Gastrocnemius medialis (tissue), 4 donors: ENCODE results near the gene DENND1A. TPM values are rescaled to one million over a fixed set of nuclear protein-coding genes. Genes with fewer than 3 reads are reported as not detected.

Source experiments
- ATAC-seq, 2 donors: fragments of 150-250 bp; one replicate each; pipeline ENCODE4 v1.9.1; 2016
- DNase-seq, 2 donors: peaks; one replicate each; pipeline ENCODE4 v3.0.0-alpha.2; 2019
- H3K27ac ChIP-seq, 4 donors: fragments of 200-600 bp; sonication (generic); 1 replicate in 1 of 4; 2 replicates in 3 of 4; pipeline ENCODE4 v1.5.1; 2016 to 2018; ENCODE audit warnings: mild to moderate bottlenecking in 2 of 4, moderate library complexity in 1 of 4
- H3K27me3 ChIP-seq, 3 donors: fragments of 200-600 bp; sonication (generic) in 2 of 3; 1 replicate in 1 of 3; 2 replicates in 2 of 3; pipeline versions ENCODE4 v1.5.1 to v1.6.0; 2016 to 2019; ENCODE audit warnings: mild to moderate bottlenecking in 1 of 3, moderate library complexity in 1 of 3
- H3K36me3 ChIP-seq, 2 donors: fragments of 200-600 bp; sonication (generic) in 1 of 2; one replicate each; pipeline ENCODE4 v1.5.1; 2017 to 2018
- H3K4me1 ChIP-seq, 2 donors: fragments of 200-600 bp; sonication (generic) in 1 of 2; one replicate each; pipeline ENCODE4 v1.5.1; 2016 to 2017; ENCODE audit warnings: mild to moderate bottlenecking in 2 of 2
- H3K4me3 ChIP-seq, 4 donors: fragments of 200-600 bp; sonication (generic) in 3 of 4; 1 replicate in 1 of 4; 2 replicates in 3 of 4; pipeline ENCODE4 v1.5.1; 2016 to 2019; ENCODE audit warnings: mild to moderate bottlenecking in 2 of 4
- H3K9me3 ChIP-seq, 3 donors: fragments of 200-600 bp; sonication (generic) in 2 of 3; 1 replicate in 1 of 3; 2 replicates in 2 of 3; pipeline ENCODE4 v1.5.1; 2016 to 2019
- CTCF ChIP-seq, 5 experiments: fragments of 450-650 bp in 3 of 5; fragments of 200-600 bp in 2 of 5; sonication (generic) in 2 of 5; IDR thresholded peaks in 4 of 5; conservative IDR thresholded peaks in 1 of 5; 1 replicate in 4 of 5; 2 replicates in 1 of 5; pipeline ENCODE4 v1.5.1; 2016 to 2019; ENCODE audit warnings: antibody characterized with exemption in 5 of 5, mild to moderate bottlenecking in 3 of 5, moderate library complexity in 3 of 5
- POLR2A ChIP-seq, 2 donors: fragments of 450-650 bp; IDR thresholded peaks; one replicate each; pipeline ENCODE4 v1.6.1; 2017; ENCODE audit warnings: antibody characterized with exemption in 2 of 2, mild to moderate bottlenecking in 2 of 2, moderate library complexity in 2 of 2
- in situ Hi-C, 4 donors: fragments of 200-750 bp; cut with MboI; loops; one replicate each; pipeline versions ENCODE4 v1.15.0 to v1.8.0; 2017; ENCODE audit warnings: low sequenced_read_pairs in 4 of 4
- intact Hi-C: fragments of 100-400 bp; cut with DNase I; formaldehyde crosslinking; loops from one replicate; pipeline ENCODE4 v1.15.1; 2023; ENCODE audit warnings: low total_unique reads
- total RNA-seq, 4 donors: library from RNA; depleted of rRNA; stranded (reverse); fragments of >200 nt; gene quantifications; one replicate each; pipeline versions ENCODE4 v1.1.0 to v1.2.3, GENCODE V29; 2016

The DENND1A gene
- total RNA-seq, 4 donors from 2014 or later: 14.1 to 24.6 (median 16.4) TPM

DNA sequence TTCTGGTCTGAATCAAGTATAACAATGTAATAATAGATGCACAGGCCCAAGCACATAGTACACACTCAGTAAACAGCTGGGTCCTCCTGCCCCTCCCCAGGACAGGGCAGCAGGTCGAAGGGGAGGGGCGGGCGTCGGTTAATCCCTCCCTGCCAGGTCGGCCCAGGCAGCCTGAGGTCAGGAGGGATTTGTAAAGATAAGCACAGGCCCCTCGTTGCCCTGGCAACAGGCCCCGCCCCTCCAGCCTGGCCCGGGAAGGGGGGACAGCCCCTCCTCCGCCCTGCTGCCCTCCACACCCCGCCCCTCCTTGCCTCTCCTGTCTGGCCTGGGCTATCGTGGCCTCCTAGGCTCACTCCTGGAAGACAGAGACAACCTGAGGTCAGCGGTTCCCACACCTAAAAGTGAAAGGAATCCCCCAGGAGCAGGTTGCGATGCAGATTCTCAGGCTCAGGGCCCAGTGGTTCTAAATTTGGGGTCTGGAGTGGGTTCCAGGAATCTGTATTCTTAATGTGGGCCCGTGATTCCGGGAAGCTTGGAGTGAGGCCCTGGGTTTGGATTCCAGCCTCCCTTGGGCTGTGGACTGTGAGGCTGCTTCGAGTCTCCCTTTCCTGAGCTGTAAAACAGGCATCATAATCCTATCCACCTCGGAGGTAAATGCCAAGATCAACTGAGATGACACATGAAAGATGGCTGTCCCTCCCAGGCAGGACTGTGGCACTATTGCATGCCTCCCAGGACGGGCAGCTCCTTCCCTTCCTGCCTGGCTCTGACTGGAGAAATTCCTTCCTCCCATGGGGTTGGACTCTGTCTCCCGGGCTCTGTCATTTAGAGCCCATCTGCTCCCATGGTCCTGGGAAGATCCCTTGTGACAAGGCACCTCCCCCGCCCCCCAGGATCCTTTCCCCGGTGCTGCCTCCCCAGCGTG, 569.5 kb downstream of the DENND1A start:
- Histone ChIP-seq H3K36me3 (no peaks in the 10 kb centered on the region), H3K27me3 (no peaks in the 10 kb centered on the region), H3K4me1 (no peaks in the 10 kb centered on the region), H3K9me3 (no peaks in the 10 kb centered on the region), H3K27ac (no peak overlapping the region), H3K4me3 (no peak overlapping the region)
- in situ Hi-C loops: loop anchor here in 1 of 4 donors (25.0 kb wide), 1 partner anchor 898 kb away; no protein-coding TSS in a partner anchor
- DNase-seq (no peak), ATAC-seq (peak in 1 of 2 donors; percentile 18)
- TF ChIP-seq CTCF (IDR thresholded peaks at IDR 0.05 in 4 of 5, conservative IDR thresholded peaks at IDR 0.05 in 1 of 5) (no peak), POLR2A (IDR thresholded peaks at IDR 0.05) (no peak)
- intact Hi-C loops: no loop called here

GRCh38 chr9:123359546-123359945, 570.4 kb downstream of the DENND1A start:
- H3K27me3 ChIP-seq: peaks cover 0 to 2% (median 0%) of the 10 kb centered on the region in 3 donors
- in situ Hi-C loops: loop anchor here in 2 of 4 donors (10.0 to 25.0 kb wide), 2 partner anchors 275 to 897 kb away; no protein-coding TSS in a partner anchor
- H3K4me1 ChIP-seq: no peaks in the 10 kb centered on the region
- no peak for TF ChIP-seq CTCF (IDR thresholded peaks at IDR 0.05 in 4 of 5, conservative IDR thresholded peaks at IDR 0.05 in 1 of 5)
- no peak for TF ChIP-seq POLR2A (IDR thresholded peaks at IDR 0.05)
- no peaks in the 10 kb centered on the region for H3K36me3 ChIP-seq
- no peak overlapping the region for H3K27ac ChIP-seq
- no peak overlapping the region for H3K4me3 ChIP-seq
- DNase-seq (no peak), ATAC-seq (no peak)
- intact Hi-C loops: loop anchor here (10.0 kb wide), 1 partner anchor 245 kb away; no protein-coding TSS in a partner anchor
- no peaks in the 10 kb centered on the region for H3K9me3 ChIP-seq

DNA sequence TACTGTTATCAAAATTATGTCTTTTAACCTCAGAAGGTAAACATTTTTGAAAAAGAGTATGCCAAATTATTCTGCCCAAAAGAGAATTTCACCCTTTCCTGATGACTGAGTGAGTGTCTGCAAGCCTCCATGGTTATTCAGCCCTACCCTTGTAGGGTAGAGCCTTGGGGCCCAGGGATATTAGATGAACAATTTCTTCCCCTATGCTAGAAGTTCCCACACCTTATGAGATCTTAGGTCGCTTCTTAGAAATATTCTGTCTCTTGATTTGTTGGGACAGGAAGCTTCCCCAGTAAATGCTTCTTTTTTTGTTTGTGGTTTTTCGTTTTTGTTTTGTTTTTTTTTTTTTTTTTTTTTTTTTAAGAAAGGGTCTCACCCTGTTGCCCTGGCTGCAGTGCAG, 570.8 kb downstream of the DENND1A start:
- H3K36me3 ChIP-seq: no peaks in the 10 kb centered on the region
- in situ Hi-C loops: loop anchor here in 2 of 4 donors (10.0 to 25.0 kb wide), 2 partner anchors 274 to 897 kb away; no protein-coding TSS in a partner anchor
- no peaks in the 10 kb centered on the region for H3K9me3 ChIP-seq
- DNase-seq (no peak), ATAC-seq (no peak)
- H3K4me3 ChIP-seq: no peak overlapping the region
- H3K27me3 ChIP-seq: peaks cover 0 to 2% (median 0%) of the 10 kb centered on the region in 3 donors
- intact Hi-C loops: loop anchor here (10.0 kb wide), 1 partner anchor 244 kb away; no protein-coding TSS in a partner anchor
- no peak overlapping the region for H3K27ac ChIP-seq
- peaks cover 0 to 2% of the 10 kb centered on the region in 2 donors for H3K4me1 ChIP-seq
- no peak for TF ChIP-seq CTCF (IDR thresholded peaks at IDR 0.05 in 4 of 5, conservative IDR thresholded peaks at IDR 0.05 in 1 of 5)
- no peak for TF ChIP-seq POLR2A (IDR thresholded peaks at IDR 0.05)

DNA sequence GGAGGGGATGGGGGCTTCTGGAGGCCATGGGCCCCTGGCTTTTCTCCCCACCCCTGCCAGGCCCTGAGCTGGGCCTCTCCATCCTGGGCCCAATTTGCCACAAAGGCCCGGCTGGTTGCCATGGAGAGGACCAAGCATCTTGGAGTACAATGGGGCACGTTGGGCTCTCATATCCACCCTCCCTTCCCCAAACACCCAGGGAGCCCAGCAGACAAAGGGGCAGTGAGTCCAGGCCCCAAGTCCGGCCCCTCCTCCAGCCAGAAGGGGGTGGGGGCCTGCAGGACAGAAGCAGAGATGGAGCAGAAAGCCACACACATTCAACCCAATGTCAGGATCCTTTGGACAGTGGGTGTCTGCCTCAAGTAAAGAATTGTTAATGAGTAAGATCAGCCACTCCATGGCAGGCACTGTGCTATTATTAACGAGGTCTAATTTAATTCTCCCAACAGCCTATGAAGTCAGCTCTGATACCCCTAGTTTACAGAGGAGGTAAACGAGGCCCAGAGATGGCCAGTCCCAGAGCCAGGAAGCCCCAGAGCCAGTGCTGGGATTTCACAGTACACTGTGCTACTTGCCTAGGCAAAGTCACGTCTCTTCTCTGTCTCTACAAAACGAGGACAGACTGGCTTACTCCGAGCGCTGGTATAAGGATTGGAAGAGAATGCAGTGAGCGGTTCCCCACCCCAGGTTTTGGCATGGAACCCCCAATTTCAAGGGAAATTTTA, 571.6 kb downstream of the DENND1A start:
- in situ Hi-C loops: loop anchor here in 2 of 4 donors (10.0 to 25.0 kb wide), 2 partner anchors 274 to 896 kb away; no protein-coding TSS in a partner anchor
- ATAC-seq: no peak
- DNase-seq: no peak
- Histone ChIP-seq H3K27me3 (peaks cover 0 to 2% (median 0%) of the 10 kb centered on the region in 3 donors), H3K9me3 (no peaks in the 10 kb centered on the region), H3K36me3 (no peaks in the 10 kb centered on the region), H3K4me3 (no peak overlapping the region), H3K4me1 (peaks cover 0 to 5% of the 10 kb centered on the region in 2 donors), H3K27ac (no peak overlapping the region)
- TF ChIP-seq CTCF (IDR thresholded peaks at IDR 0.05 in 4 of 5, conservative IDR thresholded peaks at IDR 0.05 in 1 of 5): no peak
- intact Hi-C loops: loop anchor here (10.0 kb wide), 1 partner anchor 244 kb away; no protein-coding TSS in a partner anchor
